Mucosa of descending colon (tissue), 3 donors: Measurements from ENCODE around the gene PCTP. TPM values are rescaled to one million over a fixed set of nuclear protein-coding genes. Genes with fewer than 3 reads are reported as not detected.

ENCODE experiments used
- ATAC-seq: fragments of 200-7000 bp; cut with Tn5 transposase; one replicate; pipeline ENCODE4 v1.9.1; 2020; ENCODE audit warnings: mild to moderate bottlenecking, moderate library complexity
- DNase-seq, 3 donors: peaks; one replicate each; pipeline ENCODE4 v3.0.0-alpha.2; 2020
- H3K36me3 ChIP-seq: fragments of 200-600 bp; one replicate; pipeline ENCODE4 v1.8.0; 2021; ENCODE audit warnings: low read depth, mild to moderate bottlenecking
- H3K4me1 ChIP-seq: fragments of 200-600 bp; one replicate; pipeline ENCODE4 v1.8.0; 2021; ENCODE audit warnings: low read depth, mild to moderate bottlenecking
- H3K4me3 ChIP-seq: fragments of 200-600 bp; one replicate; pipeline ENCODE4 v1.8.0; 2021; ENCODE audit warnings: mild to moderate bottlenecking
- H3K9me3 ChIP-seq: fragments of 200-600 bp; one replicate; pipeline ENCODE4 v1.8.0; 2021; ENCODE audit warnings: mild to moderate bottlenecking
- intact Hi-C, 2 donors: fragments of 100-400 bp; cut with DNase I in 1 of 2; cut with micrococcal nuclease in 1 of 2; formaldehyde crosslinking; loops; one replicate each; pipeline versions ENCODE4 v1.11.0 to v1.11.1; 2022; cut with DNase I, micrococcal nuclease
- total RNA-seq, 3 donors: library from RNA; stranded (reverse); fragmentation: NEBNext Ultra II Directional in 2 of 3; extraction: Animal tissue kit (Norgen Biotek cat#: 25700) in 2 of 3; gene quantifications; one replicate each; pipeline versions ENCODE4 v1.2.1 to v1.2.4, GENCODE V29; 2021 to 2023
- TF ChIP-seq, protein P1 (sequence below): fragments of 200-600 bp; IDR thresholded peaks from one replicate; pipeline ENCODE4 v1.8.0; 2022; ENCODE audit warnings: antibody characterized with exemption, mild to moderate bottlenecking
- donor health status: DM: no; HTN: no; CAD: no; lungs with moderate emphysema.
- donor health status: DM: no; HTN: no; CAD: no.
- donor health status: DM: no; HTN: yes; CAD: no.

The PCTP gene
- total RNA-seq, 3 donors from 2014 or later: 25.8 to 41.2 (median 28.6) TPM

- ATAC-seq (no peak), DNase-seq (no peak)
- Histone ChIP-seq H3K4me3 (no peak overlapping the region), H3K36me3 (no peaks in the 10 kb centered on the region), H3K9me3 (no peaks in the 10 kb centered on the region), H3K4me1 (no peaks in the 10 kb centered on the region)
- intact Hi-C loops: no loop called here
- TF ChIP-seq, protein P1, sequence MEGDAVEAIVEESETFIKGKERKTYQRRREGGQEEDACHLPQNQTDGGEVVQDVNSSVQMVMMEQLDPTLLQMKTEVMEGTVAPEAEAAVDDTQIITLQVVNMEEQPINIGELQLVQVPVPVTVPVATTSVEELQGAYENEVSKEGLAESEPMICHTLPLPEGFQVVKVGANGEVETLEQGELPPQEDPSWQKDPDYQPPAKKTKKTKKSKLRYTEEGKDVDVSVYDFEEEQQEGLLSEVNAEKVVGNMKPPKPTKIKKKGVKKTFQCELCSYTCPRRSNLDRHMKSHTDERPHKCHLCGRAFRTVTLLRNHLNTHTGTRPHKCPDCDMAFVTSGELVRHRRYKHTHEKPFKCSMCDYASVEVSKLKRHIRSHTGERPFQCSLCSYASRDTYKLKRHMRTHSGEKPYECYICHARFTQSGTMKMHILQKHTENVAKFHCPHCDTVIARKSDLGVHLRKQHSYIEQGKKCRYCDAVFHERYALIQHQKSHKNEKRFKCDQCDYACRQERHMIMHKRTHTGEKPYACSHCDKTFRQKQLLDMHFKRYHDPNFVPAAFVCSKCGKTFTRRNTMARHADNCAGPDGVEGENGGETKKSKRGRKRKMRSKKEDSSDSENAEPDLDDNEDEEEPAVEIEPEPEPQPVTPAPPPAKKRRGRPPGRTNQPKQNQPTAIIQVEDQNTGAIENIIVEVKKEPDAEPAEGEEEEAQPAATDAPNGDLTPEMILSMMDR: no peak
Observed at GRCh38 chr17:55708175-55708974, 42.5 kb upstream of the PCTP start.

DNA sequence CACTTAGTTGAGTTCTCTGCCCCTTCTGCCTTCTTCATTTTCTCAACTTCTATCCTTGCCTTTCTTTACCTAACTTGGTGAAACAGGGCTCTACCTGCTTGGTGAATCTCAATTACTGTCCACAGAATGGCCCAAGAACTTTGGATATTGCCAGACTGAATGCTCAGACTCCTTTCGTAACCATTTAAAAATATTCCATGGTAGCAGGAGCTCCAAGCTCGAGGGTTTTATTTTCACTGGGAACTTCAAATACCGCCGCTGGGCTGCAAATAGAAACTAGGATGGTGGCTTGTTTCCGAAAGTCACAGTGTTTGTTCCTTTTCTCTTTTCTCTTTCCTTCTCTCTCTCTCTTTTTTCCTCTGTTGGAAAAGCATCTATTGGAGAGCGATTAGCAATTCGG, 41.4 kb upstream of the PCTP start:
- intact Hi-C loops: no loop called here
- DNase-seq: no peak

DNA sequence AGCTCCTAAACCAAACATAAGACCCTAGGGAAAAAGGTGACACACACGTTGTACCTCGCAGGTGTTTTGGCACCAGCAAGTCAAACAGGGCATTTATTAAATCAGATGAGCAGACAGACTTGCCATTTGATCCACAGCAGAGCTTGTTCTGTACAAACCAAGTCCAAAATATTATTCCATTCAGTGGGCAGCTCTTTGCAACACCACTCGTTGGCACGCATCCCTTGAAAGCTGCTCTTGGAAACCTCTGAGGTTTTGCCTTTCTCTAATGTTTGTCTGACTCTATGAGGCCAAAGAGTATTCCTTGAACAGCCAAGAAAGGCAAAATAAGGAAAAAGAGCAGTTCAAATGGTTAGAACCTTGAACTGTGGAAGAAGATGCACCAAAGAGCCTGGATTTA, 40.9 kb upstream of the PCTP start:
- H3K4me1 ChIP-seq: no peaks in the 10 kb centered on the region
- intact Hi-C loops: loop anchor here in 1 of 2 donors (10.0 kb wide), 1 partner anchor 105 kb away; no protein-coding TSS in a partner anchor
- no peak overlapping the region for H3K4me3 ChIP-seq
- no peaks in the 10 kb centered on the region for H3K36me3 ChIP-seq
- no peaks in the 10 kb centered on the region for H3K9me3 ChIP-seq
- TF ChIP-seq, protein P1: no peak
- DNase-seq (no peak), ATAC-seq (no peak)

More for the DNA sequence above, 41.4 kb upstream of the PCTP start:
- ATAC-seq: no peak
- Histone ChIP-seq H3K4me1 (no peaks in the 10 kb centered on the region), H3K36me3 (no peaks in the 10 kb centered on the region), H3K4me3 (no peak overlapping the region), H3K9me3 (no peaks in the 10 kb centered on the region)
- TF ChIP-seq, protein P1: no peak

- intact Hi-C loops: loop anchor here in 1 of 2 donors (10.0 kb wide), 1 partner anchor 106 kb away; no protein-coding TSS in a partner anchor
- ATAC-seq: no peak
- DNase-seq: no peak
- Histone ChIP-seq H3K4me1 (no peaks in the 10 kb centered on the region), H3K4me3 (no peak overlapping the region), H3K9me3 (no peaks in the 10 kb centered on the region), H3K36me3 (no peaks in the 10 kb centered on the region)
- TF ChIP-seq, protein P1: no peak
Observed at GRCh38 chr17:55710410-55710809, 40.4 kb upstream of the PCTP start.

DNA sequence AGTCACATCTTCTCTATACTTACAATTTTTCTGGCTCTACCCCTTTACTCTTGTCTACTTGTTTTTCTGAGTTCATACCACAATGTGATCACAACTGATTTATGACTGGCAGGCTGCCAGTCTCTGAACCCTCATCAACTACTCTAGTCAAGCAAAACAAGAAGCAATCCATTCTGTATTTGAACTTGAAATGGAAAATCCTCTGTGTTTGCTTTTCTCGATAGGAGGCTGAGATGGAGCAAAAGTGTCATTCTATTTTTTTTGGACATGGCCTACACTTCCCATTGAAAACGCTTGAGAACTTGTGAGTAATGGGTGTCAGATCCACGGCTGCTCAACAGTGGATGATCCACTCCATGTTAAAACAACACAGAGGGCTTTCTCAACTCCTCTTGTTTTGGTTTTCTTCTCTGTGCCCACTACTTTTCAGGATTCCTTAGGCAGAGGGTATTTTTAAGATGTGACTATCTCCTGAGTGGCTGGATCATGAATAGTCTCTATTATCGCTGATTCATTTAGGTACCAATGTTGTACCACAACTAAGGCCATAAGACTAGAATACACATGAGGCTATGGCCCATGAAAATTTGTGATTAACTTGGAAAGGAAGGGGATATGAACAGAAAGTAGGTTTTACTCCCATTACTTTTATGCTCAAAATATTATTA, 39.9 kb upstream of the PCTP start:
- intact Hi-C loops: loop anchor here in 1 of 2 donors (10.0 kb wide), 1 partner anchor 106 kb away; no protein-coding TSS in a partner anchor
- no peaks in the 10 kb centered on the region for H3K36me3 ChIP-seq
- no peak overlapping the region for H3K4me3 ChIP-seq
- DNase-seq (no peak), ATAC-seq (no peak)
- no peaks in the 10 kb centered on the region for H3K4me1 ChIP-seq
- TF ChIP-seq, protein P1: no peak
- H3K9me3 ChIP-seq: no peaks in the 10 kb centered on the region
